Measurements from ENCODE around the gene CUEDC1. TPM values are rescaled to one million over a fixed set of nuclear protein-coding genes. Genes with fewer than 3 reads are reported as not detected.

The CUEDC1 gene
- total and polyA plus RNA-seq, 2 of the 13 experiments (the other 11 are each of a cell fraction or from before 2014, with no cell fraction given): 7.4 to 12.9 TPM

DNA sequence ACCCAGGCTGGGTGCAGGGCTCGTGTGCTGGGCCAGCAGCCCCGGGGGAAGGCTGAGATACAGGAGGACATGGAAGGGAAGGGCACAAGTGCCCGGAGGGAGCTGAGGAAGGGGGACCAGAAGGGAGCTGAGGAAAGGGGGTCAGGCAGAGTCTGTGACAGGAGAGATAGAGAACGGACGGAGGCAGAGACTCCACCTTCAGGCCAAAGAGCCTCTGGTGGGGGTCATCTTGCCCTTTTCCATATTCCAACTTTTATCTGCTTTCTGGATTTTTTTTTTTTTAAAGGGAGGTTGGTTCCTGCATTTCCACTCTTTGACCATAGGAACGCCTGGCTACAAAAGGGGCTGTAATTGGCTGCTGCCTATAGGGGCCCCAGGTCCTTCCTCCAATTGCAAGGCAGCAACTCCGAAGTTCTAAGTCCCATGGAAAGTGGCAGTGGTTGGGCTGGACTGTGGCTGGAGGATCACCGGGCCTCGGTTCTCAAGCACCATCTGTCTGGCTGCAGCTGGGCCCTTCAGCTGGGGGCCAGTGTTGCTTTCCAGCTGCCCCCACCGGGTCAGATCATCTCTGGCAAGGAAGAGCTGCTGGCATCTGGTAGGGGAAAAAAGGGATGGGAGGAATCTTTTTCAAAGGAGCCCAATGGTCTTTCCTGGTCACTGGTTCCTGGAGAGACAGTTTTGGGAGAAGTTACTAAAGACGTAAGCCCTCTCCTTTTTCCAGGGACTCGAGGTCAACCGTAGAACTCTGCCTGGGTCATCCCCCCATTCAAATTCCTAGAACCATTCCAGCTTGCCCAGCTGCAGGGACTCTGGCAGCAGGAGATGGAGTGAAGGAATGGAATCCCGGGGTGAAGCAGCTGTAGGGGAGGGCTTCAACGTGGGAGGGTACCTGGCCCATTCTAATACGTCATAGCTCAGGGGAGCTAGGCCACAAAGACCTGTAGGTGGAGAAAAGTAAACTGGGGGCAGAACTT is 92.2 kb downstream of the CUEDC1 start (continued):
- TF ChIP-seq SOX6 (IDR thresholded peaks at IDR 0.05) (no peak), SOX6 (CRISPR knock-in tag; IDR thresholded peaks at IDR 0.05) (peak; percentile 65), HDAC6 (IDR thresholded peaks at IDR 0.05; ENCODE audit: low read depth, low read length) (no peak), ZNF253 (CRISPR knock-in tag; IDR thresholded peaks at IDR 0.05; ENCODE audit: borderline replicate concordance) (no peak), ADNP (CRISPR knock-in tag; IDR thresholded peaks at IDR 0.05) (no peak), ZNF17 (CRISPR knock-in tag; IDR thresholded peaks at IDR 0.05) (no peak), GATAD1 (CRISPR knock-in tag; IDR thresholded peaks at IDR 0.05) (peak; percentile 82), SRSF1 (optimal IDR thresholded peaks at IDR 0.05; ENCODE audit: low read depth, low read length) (no peak), STAT5B (CRISPR knock-in tag; IDR thresholded peaks at IDR 0.05) (no peak), SMARCE1 (IDR thresholded peaks at IDR 0.05; ENCODE audit: borderline replicate concordance) (no peak), ZNF772 (CRISPR knock-in tag; IDR thresholded peaks at IDR 0.05) (peak; percentile 78; the same call in 1 of the 2 replicates), ZNF747 (CRISPR knock-in tag; IDR thresholded peaks at IDR 0.05; ENCODE audit: borderline replicate concordance) (peak; percentile 54; the same call in 1 of the 2 replicates), ZNF20 (CRISPR knock-in tag; IDR thresholded peaks at IDR 0.05) (peak; percentile 77; the same call in 1 of the 2 replicates), ZFX (CRISPR knock-in tag; IDR thresholded peaks at IDR 0.05; ENCODE audit: low read depth) (peak; percentile 90), TP53 (CRISPR knock-in tag; conservative IDR thresholded peaks at IDR 0.05) (no peak), POLR2A (IDR thresholded peaks at IDR 0.05; ENCODE audit: insufficient read depth in 1 of 2, low read depth in 2 of 2, low read length in 2 of 2) (peak; percentile 71 to 90), ZNF205 (CRISPR knock-in tag; IDR thresholded peaks at IDR 0.05) (no peak), THYN1 (CRISPR knock-in tag; IDR thresholded peaks at IDR 0.05; ENCODE audit: borderline replicate concordance, low read depth) (no peak)
- TF ChIP-seq, protein P1, sequence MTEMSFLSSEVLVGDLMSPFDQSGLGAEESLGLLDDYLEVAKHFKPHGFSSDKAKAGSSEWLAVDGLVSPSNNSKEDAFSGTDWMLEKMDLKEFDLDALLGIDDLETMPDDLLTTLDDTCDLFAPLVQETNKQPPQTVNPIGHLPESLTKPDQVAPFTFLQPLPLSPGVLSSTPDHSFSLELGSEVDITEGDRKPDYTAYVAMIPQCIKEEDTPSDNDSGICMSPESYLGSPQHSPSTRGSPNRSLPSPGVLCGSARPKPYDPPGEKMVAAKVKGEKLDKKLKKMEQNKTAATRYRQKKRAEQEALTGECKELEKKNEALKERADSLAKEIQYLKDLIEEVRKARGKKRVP (CRISPR knock-in tag; IDR thresholded peaks at IDR 0.05): no peak; a peak in 1 of 4 replicates
- TF ChIP-seq, protein P2, sequence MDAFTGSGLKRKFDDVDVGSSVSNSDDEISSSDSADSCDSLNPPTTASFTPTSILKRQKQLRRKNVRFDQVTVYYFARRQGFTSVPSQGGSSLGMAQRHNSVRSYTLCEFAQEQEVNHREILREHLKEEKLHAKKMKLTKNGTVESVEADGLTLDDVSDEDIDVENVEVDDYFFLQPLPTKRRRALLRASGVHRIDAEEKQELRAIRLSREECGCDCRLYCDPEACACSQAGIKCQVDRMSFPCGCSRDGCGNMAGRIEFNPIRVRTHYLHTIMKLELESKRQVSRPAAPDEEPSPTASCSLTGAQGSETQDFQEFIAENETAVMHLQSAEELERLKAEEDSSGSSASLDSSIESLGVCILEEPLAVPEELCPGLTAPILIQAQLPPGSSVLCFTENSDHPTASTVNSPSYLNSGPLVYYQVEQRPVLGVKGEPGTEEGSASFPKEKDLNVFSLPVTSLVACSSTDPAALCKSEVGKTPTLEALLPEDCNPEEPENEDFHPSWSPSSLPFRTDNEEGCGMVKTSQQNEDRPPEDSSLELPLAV (CRISPR knock-in tag; conservative IDR thresholded peaks at IDR 0.05; ENCODE audit: low read depth): no peak
- TF ChIP-seq, protein P3, sequence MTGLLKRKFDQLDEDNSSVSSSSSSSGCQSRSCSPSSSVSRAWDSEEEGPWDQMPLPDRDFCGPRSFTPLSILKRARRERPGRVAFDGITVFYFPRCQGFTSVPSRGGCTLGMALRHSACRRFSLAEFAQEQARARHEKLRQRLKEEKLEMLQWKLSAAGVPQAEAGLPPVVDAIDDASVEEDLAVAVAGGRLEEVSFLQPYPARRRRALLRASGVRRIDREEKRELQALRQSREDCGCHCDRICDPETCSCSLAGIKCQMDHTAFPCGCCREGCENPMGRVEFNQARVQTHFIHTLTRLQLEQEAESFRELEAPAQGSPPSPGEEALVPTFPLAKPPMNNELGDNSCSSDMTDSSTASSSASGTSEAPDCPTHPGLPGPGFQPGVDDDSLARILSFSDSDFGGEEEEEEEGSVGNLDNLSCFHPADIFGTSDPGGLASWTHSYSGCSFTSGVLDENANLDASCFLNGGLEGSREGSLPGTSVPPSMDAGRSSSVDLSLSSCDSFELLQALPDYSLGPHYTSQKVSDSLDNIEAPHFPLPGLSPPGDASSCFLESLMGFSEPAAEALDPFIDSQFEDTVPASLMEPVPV (CRISPR knock-in tag; IDR thresholded peaks at IDR 0.05): peak; percentile 20
- TF ChIP-seq, protein P4, sequence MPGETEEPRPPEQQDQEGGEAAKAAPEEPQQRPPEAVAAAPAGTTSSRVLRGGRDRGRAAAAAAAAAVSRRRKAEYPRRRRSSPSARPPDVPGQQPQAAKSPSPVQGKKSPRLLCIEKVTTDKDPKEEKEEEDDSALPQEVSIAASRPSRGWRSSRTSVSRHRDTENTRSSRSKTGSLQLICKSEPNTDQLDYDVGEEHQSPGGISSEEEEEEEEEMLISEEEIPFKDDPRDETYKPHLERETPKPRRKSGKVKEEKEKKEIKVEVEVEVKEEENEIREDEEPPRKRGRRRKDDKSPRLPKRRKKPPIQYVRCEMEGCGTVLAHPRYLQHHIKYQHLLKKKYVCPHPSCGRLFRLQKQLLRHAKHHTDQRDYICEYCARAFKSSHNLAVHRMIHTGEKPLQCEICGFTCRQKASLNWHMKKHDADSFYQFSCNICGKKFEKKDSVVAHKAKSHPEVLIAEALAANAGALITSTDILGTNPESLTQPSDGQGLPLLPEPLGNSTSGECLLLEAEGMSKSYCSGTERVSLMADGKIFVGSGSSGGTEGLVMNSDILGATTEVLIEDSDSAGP (CRISPR knock-in tag; IDR thresholded peaks at IDR 0.05; ENCODE audit: borderline replicate concordance): peak; percentile 15
- TF ChIP-seq, protein P5, sequence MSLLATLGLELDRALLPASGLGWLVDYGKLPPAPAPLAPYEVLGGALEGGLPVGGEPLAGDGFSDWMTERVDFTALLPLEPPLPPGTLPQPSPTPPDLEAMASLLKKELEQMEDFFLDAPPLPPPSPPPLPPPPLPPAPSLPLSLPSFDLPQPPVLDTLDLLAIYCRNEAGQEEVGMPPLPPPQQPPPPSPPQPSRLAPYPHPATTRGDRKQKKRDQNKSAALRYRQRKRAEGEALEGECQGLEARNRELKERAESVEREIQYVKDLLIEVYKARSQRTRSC (CRISPR knock-in tag; IDR thresholded peaks at IDR 0.05; ENCODE audit: low read depth): no peak

Measured in HepG2 (cell line).